Loucy (cell line): Measurements from ENCODE around the gene EGFLAM.

ENCODE experiments used
- H2AFZ ChIP-seq: fragments of 200-600 bp; sonication (generic); 2 replicates; pipeline ENCODE4 v1.6.0; 2016; ENCODE audit warnings: antibody characterized with exemption, mild to moderate bottlenecking, low read length, moderate library complexity
- H3F3A ChIP-seq: fragments of 200-600 bp; 2 replicates; pipeline ENCODE4 v1.6.0; 2016; ENCODE audit warnings: antibody characterized with exemption, low read depth, mild to moderate bottlenecking
- H3K27me3 ChIP-seq: fragments of 200-600 bp; sonication (generic); 2 replicates; pipeline ENCODE4 v1.6.1; 2014; ENCODE audit warnings: low read length, mild to moderate bottlenecking; ENCODE audit not compliant: insufficient read depth, poor library complexity, severe bottlenecking
- H3K36me3 ChIP-seq: fragments of 200-600 bp; sonication (generic); 2 replicates; pipeline ENCODE4 v1.6.1; 2016; ENCODE audit warnings: low read length; ENCODE audit not compliant: insufficient read depth
- H3K4me1 ChIP-seq: fragments of 200-600 bp; sonication (generic); 2 replicates; pipeline ENCODE4 v1.5.1; 2014; ENCODE audit warnings: low read length, mild to moderate bottlenecking; ENCODE audit not compliant: insufficient read depth, poor library complexity, severe bottlenecking
- H3K4me2 ChIP-seq: fragments of 200-600 bp; sonication (generic); 2 replicates; pipeline ENCODE4 v1.6.0; 2014; ENCODE audit warnings: antibody characterized with exemption, low read length, low read depth, mild to moderate bottlenecking; ENCODE audit not compliant: poor library complexity, severe bottlenecking
- H3K4me3 ChIP-seq: fragments of 200-600 bp; sonication (generic); 2 replicates; pipeline ENCODE4 v1.5.1; 2014; ENCODE audit warnings: low read length, mild to moderate bottlenecking, mixed read lengths; ENCODE audit not compliant: poor library complexity, severe bottlenecking
- H3K79me2 ChIP-seq: fragments of 200-600 bp; sonication (generic); 2 replicates; pipeline ENCODE4 v1.6.1; 2014; ENCODE audit warnings: low read length; ENCODE audit not compliant: insufficient read depth
- H3K9ac ChIP-seq: fragments of 200-600 bp; sonication (generic); 2 replicates; pipeline ENCODE4 v1.6.0; 2014; ENCODE audit warnings: mild to moderate bottlenecking, low read depth, low read length, moderate library complexity; ENCODE audit not compliant: poor library complexity, severe bottlenecking
- H3K9me2 ChIP-seq: fragments of 200-600 bp; sonication (generic); replicated peaks from 2 replicates; pipeline ENCODE4 v1.6.1; 2016; ENCODE audit warnings: low read depth, low read length, mixed read lengths
- H3K9me3 ChIP-seq: fragments of 200-600 bp; sonication (generic); 2 replicates; pipeline ENCODE4 v1.6.1; 2014; ENCODE audit warnings: mild to moderate bottlenecking, antibody characterized with exemption, low read length, low read depth; ENCODE audit not compliant: insufficient read depth
- H4K20me1 ChIP-seq: fragments of 200-600 bp; sonication (generic); 2 replicates; pipeline ENCODE4 v1.6.0; 2014; ENCODE audit warnings: antibody characterized with exemption, low read length, mild to moderate bottlenecking; ENCODE audit not compliant: insufficient read depth, poor library complexity, severe bottlenecking
- EZH2phosphoT487 ChIP-seq: fragments of 200-600 bp; IDR thresholded peaks from 2 replicates; pipeline ENCODE4 v1.6.1; 2018; ENCODE audit warnings: antibody characterized with exemption, mild to moderate bottlenecking, moderate library complexity, borderline replicate concordance
- TF ChIP-seq, protein P1 (sequence below): fragments of 200-600 bp; sonication (generic); conservative IDR thresholded peaks from 2 replicates; pipeline ENCODE4 v1.5.1; 2014; ENCODE audit warnings: mild to moderate bottlenecking, antibody characterized with exemption, low read length

EGFLAM gene

GRCh38 chr5:38403406-38403805 is 145.0 kb downstream of the EGFLAM start:
- H3K79me2 ChIP-seq: no peaks in the 10 kb centered on the region
- no peaks in the 10 kb centered on the region for H3K9me2 ChIP-seq
- H3K4me3 ChIP-seq: no peak overlapping the region
- no peaks in the 10 kb centered on the region for H3K36me3 ChIP-seq
- H3K4me2 ChIP-seq: no peak overlapping the region
- no peaks in the 10 kb centered on the region for H3F3A ChIP-seq
- no peak overlapping the region for H3K9ac ChIP-seq
- TF ChIP-seq, protein P1, sequence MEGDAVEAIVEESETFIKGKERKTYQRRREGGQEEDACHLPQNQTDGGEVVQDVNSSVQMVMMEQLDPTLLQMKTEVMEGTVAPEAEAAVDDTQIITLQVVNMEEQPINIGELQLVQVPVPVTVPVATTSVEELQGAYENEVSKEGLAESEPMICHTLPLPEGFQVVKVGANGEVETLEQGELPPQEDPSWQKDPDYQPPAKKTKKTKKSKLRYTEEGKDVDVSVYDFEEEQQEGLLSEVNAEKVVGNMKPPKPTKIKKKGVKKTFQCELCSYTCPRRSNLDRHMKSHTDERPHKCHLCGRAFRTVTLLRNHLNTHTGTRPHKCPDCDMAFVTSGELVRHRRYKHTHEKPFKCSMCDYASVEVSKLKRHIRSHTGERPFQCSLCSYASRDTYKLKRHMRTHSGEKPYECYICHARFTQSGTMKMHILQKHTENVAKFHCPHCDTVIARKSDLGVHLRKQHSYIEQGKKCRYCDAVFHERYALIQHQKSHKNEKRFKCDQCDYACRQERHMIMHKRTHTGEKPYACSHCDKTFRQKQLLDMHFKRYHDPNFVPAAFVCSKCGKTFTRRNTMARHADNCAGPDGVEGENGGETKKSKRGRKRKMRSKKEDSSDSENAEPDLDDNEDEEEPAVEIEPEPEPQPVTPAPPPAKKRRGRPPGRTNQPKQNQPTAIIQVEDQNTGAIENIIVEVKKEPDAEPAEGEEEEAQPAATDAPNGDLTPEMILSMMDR: no peak
- TF ChIP-seq EZH2phosphoT487: no peak
- H3K27me3 ChIP-seq: no peaks in the 10 kb centered on the region
- H3K4me1 ChIP-seq: no peaks in the 10 kb centered on the region
- no peaks in the 10 kb centered on the region for H3K9me3 ChIP-seq
- H2AFZ ChIP-seq: no peak overlapping the region
- no peaks in the 10 kb centered on the region for H4K20me1 ChIP-seq

DNA sequence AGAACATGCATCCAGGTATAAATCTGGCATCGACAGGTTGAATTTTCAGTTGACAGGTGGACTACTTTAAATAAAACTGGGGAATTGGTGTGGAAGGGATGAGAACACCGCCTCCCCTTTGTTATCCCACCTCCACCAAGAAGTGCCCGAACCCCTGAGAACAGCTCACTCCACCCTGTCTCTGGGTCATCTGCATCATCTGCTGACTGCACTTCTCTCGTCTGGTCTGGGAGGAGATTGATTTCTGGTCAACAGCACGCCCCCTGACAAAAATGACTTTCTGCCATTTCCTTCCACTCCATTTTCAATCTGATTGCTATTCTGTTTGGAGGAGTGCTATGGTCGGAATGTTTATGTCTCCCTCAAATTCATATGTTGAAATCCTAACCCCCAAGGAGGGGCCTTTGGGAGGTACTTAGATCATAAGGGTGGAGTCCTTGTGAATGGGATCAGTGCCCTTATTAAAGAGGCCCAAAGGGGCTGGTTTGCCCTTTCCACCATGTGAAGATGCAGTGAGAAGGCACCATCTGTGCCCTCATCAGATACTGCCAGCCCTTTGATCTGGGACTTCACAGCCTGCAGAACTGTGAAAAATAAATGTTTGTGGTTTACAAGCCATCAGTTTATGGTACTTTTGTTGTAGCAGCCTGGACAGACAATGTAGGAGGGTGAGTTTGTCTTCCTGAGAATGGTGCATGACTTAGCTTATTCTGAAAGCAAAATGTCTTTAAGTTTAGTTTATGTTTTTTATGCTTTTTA is 145.7 kb downstream of the EGFLAM start:
- no peaks in the 10 kb centered on the region for H3F3A ChIP-seq
- H3K9ac ChIP-seq: no peak overlapping the region
- no peaks in the 10 kb centered on the region for H3K27me3 ChIP-seq
- no peak overlapping the region for H3K4me3 ChIP-seq
- TF ChIP-seq EZH2phosphoT487: no peak
- TF ChIP-seq, protein P1: no peak
- H4K20me1 ChIP-seq: no peaks in the 10 kb centered on the region
- H2AFZ ChIP-seq: no peak overlapping the region
- no peaks in the 10 kb centered on the region for H3K36me3 ChIP-seq
- no peaks in the 10 kb centered on the region for H3K9me3 ChIP-seq
- no peak overlapping the region for H3K4me2 ChIP-seq
- no peaks in the 10 kb centered on the region for H3K9me2 ChIP-seq
- H3K79me2 ChIP-seq: no peaks in the 10 kb centered on the region
- H3K4me1 ChIP-seq: no peaks in the 10 kb centered on the region

DNA sequence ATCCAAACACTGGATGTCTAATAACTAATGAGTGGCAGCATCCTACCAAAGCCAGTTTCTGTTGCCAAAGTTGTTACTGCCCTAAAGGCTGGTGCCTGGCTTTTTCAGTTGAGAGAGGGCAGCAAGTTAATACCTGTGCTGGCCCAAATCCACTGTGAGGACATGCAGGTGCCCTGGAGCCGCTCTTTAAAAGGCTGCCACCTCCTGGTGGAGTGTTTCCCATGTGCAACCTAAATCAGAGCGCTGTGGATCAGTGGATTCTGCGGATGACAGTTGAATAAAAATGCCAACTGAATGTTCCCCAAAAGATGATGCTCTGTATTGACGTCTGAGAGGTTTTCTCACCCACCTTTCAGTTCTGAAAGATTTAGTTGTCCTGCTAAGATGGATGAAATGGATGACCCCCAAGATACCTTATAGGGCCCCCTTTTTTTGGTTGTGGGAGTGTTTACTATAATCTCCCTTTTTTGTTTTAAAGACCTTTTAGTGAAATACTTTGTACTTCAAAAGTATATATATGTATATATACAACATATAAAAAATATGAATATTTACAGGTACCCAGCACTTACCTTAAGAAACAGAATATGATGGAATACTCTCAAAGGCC is 146.4 kb downstream of the EGFLAM start:
- no peaks in the 10 kb centered on the region for H3K4me1 ChIP-seq
- H3K27me3 ChIP-seq: no peaks in the 10 kb centered on the region
- no peaks in the 10 kb centered on the region for H3K36me3 ChIP-seq
- no peak overlapping the region for H3K4me2 ChIP-seq
- no peak overlapping the region for H2AFZ ChIP-seq
- no peaks in the 10 kb centered on the region for H3K79me2 ChIP-seq
- no peak overlapping the region for H3K4me3 ChIP-seq
- no peak overlapping the region for H3K9ac ChIP-seq
- H3K9me2 ChIP-seq: no peaks in the 10 kb centered on the region
- no peaks in the 10 kb centered on the region for H3K9me3 ChIP-seq
- no peaks in the 10 kb centered on the region for H4K20me1 ChIP-seq
- no peaks in the 10 kb centered on the region for H3F3A ChIP-seq
- TF ChIP-seq, protein P1: peak; percentile 50
- no peak for TF ChIP-seq EZH2phosphoT487
